Endodermal cell (in vitro differentiated cells): Measurements from ENCODE around the gene GPRIN2. TPM values are rescaled to one million over a fixed set of nuclear protein-coding genes. Genes with fewer than 3 reads are reported as not detected.

ENCODE experiments used
- DNase-seq: peaks from one replicate; pipeline ENCODE4 v3.0.0-alpha.2; 2017
- H3K27ac ChIP-seq: 2 replicates; pipeline ENCODE4 v1.5.1; 2013; ENCODE audit warnings: mild to moderate bottlenecking, low read depth, low read length, moderate library complexity
- H3K27me3 ChIP-seq: 2 replicates; pipeline ENCODE4 v1.6.1; 2013; ENCODE audit warnings: mild to moderate bottlenecking, low read length, moderate library complexity; ENCODE audit not compliant: insufficient read depth, control insufficient read depth, poor library complexity, severe bottlenecking
- H3K36me3 ChIP-seq: 2 replicates; pipeline ENCODE4 v1.7.0; 2013; ENCODE audit warnings: mild to moderate bottlenecking, low read length, moderate library complexity; ENCODE audit not compliant: control insufficient read depth, insufficient read depth
- H3K4me1 ChIP-seq: one replicate; pipeline ENCODE4 v1.7.0; 2013; ENCODE audit warnings: low read length; ENCODE audit not compliant: control insufficient read depth, insufficient read depth
- H3K4me3 ChIP-seq: 2 replicates; pipeline ENCODE4 v1.5.1; 2013; ENCODE audit warnings: mild to moderate bottlenecking, low read length, moderate library complexity
- H3K9ac ChIP-seq: 2 replicates; pipeline ENCODE4 v1.6.1; 2013; ENCODE audit warnings: mild to moderate bottlenecking, low read length, moderate library complexity; ENCODE audit not compliant: poor library complexity, severe bottlenecking; ENCODE audit errors: extremely low read depth
- H3K9me3 ChIP-seq: 2 replicates; pipeline ENCODE4 v1.6.1; 2013; ENCODE audit warnings: mild to moderate bottlenecking, low read length, moderate library complexity; ENCODE audit not compliant: control insufficient read depth
- H3K27ac Mint-ChIP-seq: 2 replicates; pipeline ENCODE4 v1.8.0; 2020; ENCODE audit warnings: mixed read lengths
- H3K27me3 Mint-ChIP-seq: 2 replicates; pipeline ENCODE4 v1.8.0; 2021; ENCODE audit warnings: mild to moderate bottlenecking, mixed read lengths; ENCODE audit not compliant: insufficient read depth
- H3K36me3 Mint-ChIP-seq: 2 replicates; pipeline ENCODE4 v1.8.0; 2020; ENCODE audit warnings: low read depth, mixed read lengths
- H3K4me1 Mint-ChIP-seq: 2 replicates; pipeline ENCODE4 v1.8.0; 2020; ENCODE audit warnings: mixed read lengths
- H3K4me3 Mint-ChIP-seq: 2 replicates; pipeline ENCODE4 v1.8.0; 2020; ENCODE audit warnings: mild to moderate bottlenecking, moderate library complexity, mixed read lengths
- H3K9me3 Mint-ChIP-seq: 2 replicates; pipeline ENCODE4 v1.8.0; 2020; ENCODE audit warnings: mild to moderate bottlenecking, mixed read lengths
- WGBS, 2 experiments: methylation state at CpG; one replicate each; pipeline versions ENCODE4 v1.1.5 to v1.1.7; 2013; ENCODE audit warnings: missing lambda C conversion rate in 2 of 2, mixed read lengths in 1 of 2; ENCODE audit not compliant: insufficient coverage in 1 of 2, insufficient read length in 1 of 2; 5-methylcytosine and 5-hydroxymethylcytosine counted together
- total RNA-seq, 2 donors: library from RNA; stranded (reverse); fragmentation: NEBNext Ultra II Directional in 1 of 2; extraction: Animal tissue kit (Norgen Biotek cat#: 25700) in 1 of 2; gene quantifications; 2 replicates in 1 of 2; 3 replicates in 1 of 2; pipeline ENCODE4 v1.2.1, GENCODE V29; 2021
- TF ChIP-seq, protein P1 (sequence below): fragments of 200-600 bp; sonication (generic); conservative IDR thresholded peaks from 2 replicates; pipeline ENCODE4 v1.5.0; 2021; ENCODE audit warnings: antibody characterized with exemption, mild to moderate bottlenecking

The GPRIN2 gene
- total RNA-seq, 2 donors from 2014 or later: 16.1 to 25.2 TPM

DNA sequence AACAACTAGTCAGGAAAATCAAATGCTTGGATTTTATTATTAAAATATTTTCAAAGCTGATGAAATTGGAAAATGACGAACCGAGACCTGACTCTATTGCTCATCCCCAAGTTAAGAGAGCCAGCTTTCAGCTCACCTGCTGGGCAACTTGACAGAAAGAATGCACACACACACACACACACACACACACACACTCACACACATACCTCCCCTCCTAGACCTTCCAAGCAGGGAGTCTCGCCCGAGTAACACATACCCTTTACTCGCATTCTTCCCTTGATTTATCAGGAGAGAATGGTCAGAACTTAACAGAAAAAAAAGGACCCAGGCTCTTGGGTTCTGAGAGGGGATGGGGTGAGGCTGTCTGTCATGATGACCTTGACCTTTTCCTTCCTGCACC is 19.1 kb downstream of the GPRIN2 start:
- Histone ChIP-seq H3K27me3 (no peaks in the 10 kb centered on the region), H3K4me3 (no peak overlapping the region), H3K36me3 (no peaks in the 10 kb centered on the region), H3K9me3 (no peaks in the 10 kb centered on the region), H3K9ac (no peak overlapping the region), H3K4me1 (peaks cover 5% of the 10 kb centered on the region), H3K27ac (no peak overlapping the region)
- Mint-ChIP-seq H3K9me3 (no peaks in the 10 kb centered on the region), H3K36me3 (no peaks in the 10 kb centered on the region), H3K4me3 (no peak overlapping the region), H3K4me1 (peaks cover 9% of the 10 kb centered on the region), H3K27ac (no peak overlapping the region), H3K27me3 (peaks cover 16% of the 10 kb centered on the region)
- TF ChIP-seq, protein P1, sequence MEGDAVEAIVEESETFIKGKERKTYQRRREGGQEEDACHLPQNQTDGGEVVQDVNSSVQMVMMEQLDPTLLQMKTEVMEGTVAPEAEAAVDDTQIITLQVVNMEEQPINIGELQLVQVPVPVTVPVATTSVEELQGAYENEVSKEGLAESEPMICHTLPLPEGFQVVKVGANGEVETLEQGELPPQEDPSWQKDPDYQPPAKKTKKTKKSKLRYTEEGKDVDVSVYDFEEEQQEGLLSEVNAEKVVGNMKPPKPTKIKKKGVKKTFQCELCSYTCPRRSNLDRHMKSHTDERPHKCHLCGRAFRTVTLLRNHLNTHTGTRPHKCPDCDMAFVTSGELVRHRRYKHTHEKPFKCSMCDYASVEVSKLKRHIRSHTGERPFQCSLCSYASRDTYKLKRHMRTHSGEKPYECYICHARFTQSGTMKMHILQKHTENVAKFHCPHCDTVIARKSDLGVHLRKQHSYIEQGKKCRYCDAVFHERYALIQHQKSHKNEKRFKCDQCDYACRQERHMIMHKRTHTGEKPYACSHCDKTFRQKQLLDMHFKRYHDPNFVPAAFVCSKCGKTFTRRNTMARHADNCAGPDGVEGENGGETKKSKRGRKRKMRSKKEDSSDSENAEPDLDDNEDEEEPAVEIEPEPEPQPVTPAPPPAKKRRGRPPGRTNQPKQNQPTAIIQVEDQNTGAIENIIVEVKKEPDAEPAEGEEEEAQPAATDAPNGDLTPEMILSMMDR: no peak
- WGBS, 2 experiments: 40 to 70% methylated on average over 2 to 5 of the region's 5 CpGs
- DNase-seq: peak; percentile 85

DNA sequence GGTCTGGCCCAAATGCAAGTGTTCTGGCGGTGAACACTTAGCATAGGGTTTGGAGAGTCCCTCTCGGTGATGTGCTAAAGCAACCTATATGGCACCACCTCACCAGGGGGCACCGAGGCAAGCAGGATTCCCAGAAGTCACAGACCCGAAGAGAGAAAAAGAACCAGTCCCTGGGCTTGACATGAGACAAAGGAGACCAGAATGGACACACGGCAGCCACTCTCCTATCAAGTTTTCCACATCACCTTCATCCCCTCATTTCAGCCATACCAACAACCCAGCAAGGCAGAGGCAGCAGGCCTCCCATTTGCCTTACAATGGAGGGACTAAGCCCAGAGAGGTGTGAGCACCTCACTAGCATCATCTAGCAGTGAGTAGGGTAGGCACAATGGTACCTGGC is 19.7 kb downstream of the GPRIN2 start:
- H3K4me1 Mint-ChIP-seq: peaks cover 4% of the 10 kb centered on the region
- Histone ChIP-seq H3K36me3 (no peaks in the 10 kb centered on the region), H3K9ac (no peak overlapping the region), H3K27ac (no peak overlapping the region), H3K4me1 (peaks cover under 1% of the 10 kb centered on the region), H3K4me3 (no peak overlapping the region), H3K27me3 (no peaks in the 10 kb centered on the region), H3K9me3 (no peaks in the 10 kb centered on the region)
- H3K27ac Mint-ChIP-seq: no peak overlapping the region
- no peaks in the 10 kb centered on the region for H3K9me3 Mint-ChIP-seq
- TF ChIP-seq, protein P1: no peak
- peak; percentile 58 for DNase-seq
- WGBS, 2 experiments: 89 to 92% methylated on average over 5 of the region's 5 CpGs
- H3K4me3 Mint-ChIP-seq: no peak overlapping the region
- peaks cover 16% of the 10 kb centered on the region for H3K27me3 Mint-ChIP-seq
- H3K36me3 Mint-ChIP-seq: no peaks in the 10 kb centered on the region

DNA sequence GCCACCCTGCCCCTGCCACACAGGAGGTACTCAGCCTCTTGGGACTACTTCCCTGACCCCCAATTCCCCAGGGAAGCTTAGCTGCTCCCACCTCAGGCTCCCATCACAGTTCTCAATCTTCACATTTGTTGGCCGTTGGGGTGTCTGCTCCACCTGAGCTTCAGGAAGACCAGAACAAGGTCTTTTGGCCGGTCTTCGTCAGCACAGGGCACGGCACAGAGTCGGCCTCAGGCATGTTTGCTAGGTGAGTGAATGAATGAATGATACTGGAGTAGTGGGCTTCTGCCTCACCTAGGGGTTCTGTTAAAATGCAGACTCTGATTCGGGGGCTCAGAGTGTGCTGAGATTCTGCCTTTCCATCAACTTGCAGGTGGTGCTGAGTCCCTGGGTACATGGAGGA is 20.3 kb downstream of the GPRIN2 start:
- Histone ChIP-seq H3K9ac (no peak overlapping the region), H3K4me3 (no peak overlapping the region), H3K4me1 (no peaks in the 10 kb centered on the region), H3K36me3 (no peaks in the 10 kb centered on the region), H3K27me3 (no peaks in the 10 kb centered on the region), H3K27ac (no peak overlapping the region), H3K9me3 (no peaks in the 10 kb centered on the region)
- Mint-ChIP-seq H3K4me1 (peaks cover 3% of the 10 kb centered on the region), H3K36me3 (no peaks in the 10 kb centered on the region), H3K4me3 (no peak overlapping the region), H3K9me3 (no peaks in the 10 kb centered on the region), H3K27ac (no peak overlapping the region), H3K27me3 (peaks cover 16% of the 10 kb centered on the region)
- TF ChIP-seq, protein P1: no peak
- 94 to 95% methylated on average over 6 of the region's 6 CpGs for WGBS, 2 experiments
- no peak for DNase-seq
